KBM-7 (cell line): ENCODE results near the gene FXYD6.

Experiments
- DNase-seq: peaks from one replicate; pipeline ENCODE4 v3.0.0-alpha.2; 2015
- in situ Hi-C: fragments of 300-500 bp; cut with MboI; formaldehyde crosslinking; loops from 2 replicates; pipeline ENCODE4 v1.14.3; 2020; ENCODE audit warnings: low sequenced_read_pairs, low pct_unique_long_range_greater_than_20kb, mixed read lengths

Gene FXYD6

DNA sequence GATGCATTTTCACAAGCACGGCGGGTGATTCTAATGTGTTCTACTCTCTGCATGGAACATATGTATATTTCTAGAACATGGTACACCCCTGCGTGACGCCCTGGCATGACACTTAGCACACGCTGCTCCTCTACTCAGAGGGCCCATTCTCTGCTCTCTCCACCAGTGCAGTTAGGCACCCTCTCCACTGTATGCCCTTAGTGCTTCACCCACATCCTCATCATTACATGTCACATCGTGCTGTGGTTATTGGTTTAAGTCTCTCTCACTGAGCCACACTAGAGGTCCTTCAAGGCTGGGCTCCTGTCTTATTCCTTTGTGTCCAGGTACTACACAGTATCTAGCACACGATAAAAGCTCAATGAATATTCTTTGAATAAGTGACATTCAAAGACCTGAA is 36.0 kb upstream of the FXYD6 start:
- DNase-seq = no peak
- in situ Hi-C loops = no loop called here

DNA sequence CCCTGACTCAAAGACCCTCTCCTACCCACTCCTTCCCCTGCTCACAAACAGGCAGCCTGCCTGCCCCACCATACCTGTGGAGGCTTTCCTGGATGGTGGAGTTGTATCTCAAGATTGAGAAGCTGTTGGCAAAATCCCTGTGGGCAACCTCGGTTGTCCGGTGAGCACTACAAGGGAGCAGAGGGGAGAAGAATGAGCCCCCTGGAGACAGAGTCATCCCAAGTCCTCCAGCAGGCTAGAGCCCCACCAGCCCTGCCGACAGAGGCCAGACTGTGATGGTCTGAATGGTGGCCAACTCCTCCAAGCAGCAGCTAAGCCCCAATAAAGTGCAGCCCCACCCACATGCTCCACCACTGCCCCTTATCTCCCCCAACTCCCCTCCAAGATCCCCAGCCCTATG is 35.2 kb upstream of the FXYD6 start:
- in situ Hi-C loops = no loop called here
- no peak for DNase-seq

DNA sequence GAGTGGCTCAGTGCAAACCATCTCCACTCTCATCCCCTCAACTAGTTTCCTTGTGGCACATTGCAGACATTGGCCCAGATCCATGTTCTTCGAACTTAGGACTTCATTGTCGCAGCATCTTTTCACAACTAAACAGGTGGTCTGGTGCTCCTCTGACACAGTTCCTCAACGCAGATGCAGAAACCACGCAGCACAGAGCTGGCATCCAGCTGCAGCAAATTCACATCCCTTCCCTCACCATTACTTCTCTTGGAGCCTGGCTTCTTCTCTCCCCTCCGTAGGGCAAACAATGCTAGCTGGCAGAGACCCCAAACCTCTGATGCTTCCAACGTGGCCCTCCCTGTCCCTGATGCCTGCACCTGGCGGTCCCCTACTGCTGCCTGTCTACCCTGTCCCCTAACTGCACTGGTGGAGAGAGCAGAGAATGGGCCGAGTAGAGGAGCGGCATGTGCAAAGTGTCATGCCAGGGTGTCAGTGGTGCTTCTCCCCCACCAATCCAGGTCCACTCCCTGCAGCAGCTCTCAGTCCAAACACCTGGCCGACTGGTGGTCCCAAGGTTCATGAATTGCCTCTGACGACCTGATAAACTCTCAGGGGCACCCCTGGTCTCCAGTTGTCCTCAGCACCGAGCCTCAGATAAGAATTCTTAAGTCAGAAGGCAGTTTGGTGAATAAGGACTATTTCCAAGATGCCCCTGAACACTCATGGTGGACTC is 34.6 kb upstream of the FXYD6 start:
- in situ Hi-C loops = no loop called here
- DNase-seq = no peak

DNA sequence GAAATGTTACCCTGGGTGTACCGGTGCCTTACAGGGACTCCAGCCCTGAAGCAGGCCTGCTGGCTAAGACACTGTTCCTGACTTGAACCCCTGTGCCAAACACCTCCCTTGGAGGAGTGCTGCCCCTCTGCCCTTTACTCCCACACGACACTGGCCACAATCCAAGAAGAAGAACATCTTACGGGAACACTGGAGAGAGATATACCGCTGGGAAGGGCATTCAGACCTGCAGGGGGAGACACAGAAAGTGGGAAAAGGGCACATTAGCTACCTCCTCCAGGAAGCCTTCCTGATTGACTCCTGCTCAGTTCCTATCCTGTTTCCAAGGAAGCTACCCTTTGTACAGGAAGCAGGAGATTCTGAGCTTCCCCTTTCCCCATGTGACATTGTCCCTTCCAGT is 34.1 kb upstream of the FXYD6 start:
- in situ Hi-C loops = no loop called here
- DNase-seq = no peak

DNA sequence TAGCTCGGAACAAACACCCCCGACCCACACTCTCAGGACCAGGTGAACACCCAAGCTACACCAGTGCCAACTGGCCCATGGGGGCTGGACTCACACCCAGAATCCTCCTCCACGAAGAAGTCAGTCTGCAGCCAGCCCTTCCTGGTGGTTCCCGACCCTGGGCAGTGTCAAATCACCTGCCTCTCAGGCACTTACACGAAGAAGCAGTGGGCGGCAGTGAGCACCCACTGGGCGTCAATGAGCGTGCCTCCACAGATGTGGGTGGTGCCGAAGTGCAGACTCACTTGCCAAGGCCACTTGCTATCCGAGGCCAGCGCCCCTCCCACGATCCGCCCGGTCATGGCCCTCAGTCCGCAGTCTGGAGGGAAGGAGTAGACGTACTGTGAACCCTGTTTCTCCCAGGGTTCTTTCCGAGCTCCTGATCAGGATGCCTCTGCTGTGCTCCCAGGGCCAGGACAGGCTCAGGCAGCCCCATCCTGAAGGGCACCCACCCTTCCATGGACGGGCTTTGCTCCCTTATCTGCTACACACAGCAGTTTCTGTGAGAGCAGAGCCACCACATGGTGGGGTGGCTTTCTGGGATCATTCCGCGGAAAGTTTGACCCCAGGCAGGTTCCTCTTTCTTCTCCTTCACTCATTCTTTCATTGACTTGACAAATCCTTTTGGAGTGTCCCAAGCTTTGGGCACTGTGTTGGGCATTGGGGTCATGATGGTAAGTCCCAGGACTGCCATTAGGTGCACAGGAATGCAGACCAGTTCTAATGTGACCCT is 33.3 kb upstream of the FXYD6 start:
- in situ Hi-C loops = no loop called here
- DNase-seq = no peak

DNA sequence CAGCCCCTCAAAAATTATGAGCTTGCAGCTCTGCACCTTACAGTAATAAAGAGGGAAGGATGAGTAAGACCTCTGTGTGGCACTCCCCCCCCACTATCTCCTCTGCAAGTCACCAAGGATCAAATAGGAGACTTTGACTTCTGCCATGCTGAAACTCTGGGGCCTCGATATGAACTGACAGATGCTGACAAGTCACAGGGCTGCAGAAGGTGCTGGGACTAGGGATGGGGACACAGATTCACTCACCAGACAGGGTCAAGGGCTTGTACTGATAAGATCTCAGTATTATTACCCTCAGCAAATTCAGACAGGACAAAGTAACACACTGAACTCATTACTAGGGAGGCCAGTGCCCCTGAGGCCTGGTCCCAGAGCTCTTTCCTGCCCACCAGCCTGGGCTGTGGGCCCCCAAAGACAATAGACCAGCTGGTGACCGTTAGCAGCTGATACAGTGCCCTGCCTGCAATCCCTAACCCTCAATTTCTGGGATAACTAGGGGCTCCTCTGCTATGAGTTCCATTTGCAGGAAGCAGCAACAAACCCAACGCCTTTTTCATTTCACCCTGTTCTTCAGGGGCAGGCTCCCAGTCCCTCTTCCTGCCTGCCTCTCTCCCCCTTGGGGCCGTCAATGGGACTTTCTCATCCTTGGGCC is 32.6 kb upstream of the FXYD6 start:
- in situ Hi-C loops = no loop called here
- no peak for DNase-seq

DNA sequence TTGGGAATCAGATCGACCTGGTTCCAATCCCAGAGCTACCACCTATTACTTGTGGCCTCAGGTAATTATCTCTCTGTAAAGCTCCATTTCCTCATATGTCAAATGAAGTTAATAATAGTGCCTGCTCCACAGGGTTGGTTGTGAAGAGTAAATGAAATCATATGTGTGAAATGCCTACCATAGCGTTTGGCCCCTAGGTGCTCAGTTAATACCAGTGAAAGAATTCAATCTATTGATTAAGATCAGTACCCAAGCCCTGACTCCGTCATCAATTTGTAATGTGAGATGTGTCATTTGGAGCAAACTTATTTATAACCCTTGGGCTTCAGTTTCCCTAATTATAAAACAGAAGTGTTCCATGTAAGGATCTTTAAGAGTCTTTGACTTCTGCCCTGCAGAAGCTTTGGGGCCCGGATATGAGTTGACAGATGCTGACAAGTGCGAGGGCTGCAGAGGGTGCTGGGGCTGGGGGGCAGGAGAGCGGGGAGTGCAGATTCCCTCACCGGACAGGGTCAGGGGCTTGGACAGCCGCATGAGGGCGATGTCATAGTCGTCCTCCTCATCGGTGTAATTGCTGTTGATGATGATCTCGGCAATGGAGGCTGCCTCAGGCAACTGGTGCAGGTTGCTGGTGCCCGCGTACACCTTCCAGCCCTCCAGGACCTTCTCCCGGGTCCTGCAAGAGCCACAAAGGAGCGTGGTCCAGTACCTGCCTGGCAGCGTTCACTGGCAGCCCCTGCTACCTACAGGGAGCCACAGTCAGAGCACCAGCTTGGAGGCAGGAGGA is 31.8 kb upstream of the FXYD6 start:
- no peak for DNase-seq
- in situ Hi-C loops = no loop called here

DNA sequence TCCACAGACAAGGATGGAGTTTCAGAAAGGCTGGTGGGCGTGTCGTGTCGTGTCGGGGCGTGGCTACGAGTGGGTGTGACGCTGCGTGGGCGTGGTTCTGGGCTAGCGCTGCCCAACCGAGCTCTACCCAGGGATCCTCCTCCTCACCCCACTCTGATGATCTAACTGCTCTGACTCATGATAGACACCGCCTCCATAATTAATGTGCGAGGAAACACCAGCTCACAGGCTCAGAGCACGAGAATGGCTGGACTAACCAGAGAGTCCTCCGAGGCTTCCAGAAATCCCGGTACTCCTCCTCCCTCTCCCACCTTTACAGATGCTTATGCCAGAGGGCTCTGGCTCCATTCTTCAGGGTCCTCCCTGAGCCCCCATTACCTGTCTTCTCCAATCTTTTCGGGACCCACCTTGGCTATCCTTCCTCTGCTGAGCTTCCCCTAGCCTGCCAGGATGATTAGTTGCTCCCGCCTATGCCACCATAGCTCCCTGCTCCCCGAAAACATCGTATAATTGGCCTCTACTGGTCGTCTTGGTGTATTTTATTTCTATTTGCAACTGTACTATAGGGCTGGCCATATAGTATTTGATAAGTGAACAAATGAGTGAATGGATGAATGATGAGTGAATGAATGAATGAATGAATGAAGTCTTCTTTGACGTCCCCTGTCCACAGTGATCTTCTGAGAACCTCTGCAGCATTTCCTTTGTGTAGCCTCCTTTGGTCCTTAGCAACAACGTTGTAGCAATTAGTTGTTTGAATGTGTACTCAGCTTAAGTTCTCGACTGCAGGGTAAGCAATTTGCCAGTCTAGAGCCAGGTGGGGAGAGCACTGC is 31.0 kb upstream of the FXYD6 start:
- in situ Hi-C loops = no loop called here
- peak; percentile 88 for DNase-seq

DNA sequence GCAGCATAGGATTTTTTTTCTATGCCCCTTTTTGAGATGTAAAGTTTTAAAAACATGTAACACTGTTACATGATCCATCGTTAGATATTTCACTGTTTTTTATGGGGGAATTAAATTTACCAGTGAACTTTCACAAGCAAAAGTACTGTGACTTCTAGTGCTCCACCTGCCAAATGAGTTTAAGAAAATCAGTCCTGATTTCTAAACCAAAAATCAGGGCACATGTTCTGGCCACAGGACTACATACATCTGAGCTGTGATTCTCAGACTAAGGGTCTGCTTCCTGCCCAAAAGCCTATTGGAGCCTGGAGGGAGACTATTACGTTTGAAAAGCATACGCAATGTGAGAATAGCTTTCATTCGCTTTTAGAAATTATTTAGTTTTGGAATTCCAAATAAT is 30.3 kb upstream of the FXYD6 start:
- DNase-seq = no peak
- in situ Hi-C loops = no loop called here

DNA sequence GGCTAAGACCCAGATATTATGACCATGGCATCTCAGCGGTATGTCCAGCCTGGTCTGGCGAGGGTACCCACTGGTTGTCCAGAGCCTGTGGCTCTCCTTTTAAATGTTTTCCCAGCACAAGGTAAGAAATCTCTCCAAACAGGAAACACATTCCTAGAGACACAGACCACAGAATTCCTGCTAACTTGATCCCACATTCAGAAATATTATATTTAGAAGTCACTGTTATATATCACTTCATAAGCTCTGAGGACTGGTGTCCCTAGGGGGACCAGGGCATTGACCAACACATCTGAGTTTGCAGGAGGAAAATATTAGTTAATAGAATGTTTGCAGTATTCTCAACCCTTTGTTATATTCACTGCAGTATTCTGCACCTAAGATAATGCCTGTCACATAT is 29.7 kb upstream of the FXYD6 start:
- DNase-seq = no peak
- in situ Hi-C loops = no loop called here

DNA sequence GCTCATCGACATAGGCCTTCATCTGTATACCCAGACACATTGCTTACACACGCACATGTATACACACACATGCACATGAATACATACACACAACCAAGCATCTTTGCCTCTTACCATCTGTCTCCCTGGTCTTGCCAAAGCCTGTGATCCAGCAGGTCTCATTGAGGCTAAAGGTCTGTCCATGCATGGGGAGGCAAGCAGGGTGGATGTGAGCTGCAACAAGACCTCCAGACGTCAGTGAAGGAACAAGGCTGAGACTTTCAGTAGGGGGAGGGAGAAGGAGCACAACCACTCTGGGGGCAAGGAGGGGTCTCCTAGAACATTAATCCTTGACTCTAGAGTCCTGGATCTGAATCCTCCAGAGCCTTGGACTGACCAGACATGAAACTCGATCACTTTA is 29.1 kb upstream of the FXYD6 start:
- in situ Hi-C loops = no loop called here
- no peak for DNase-seq

DNA sequence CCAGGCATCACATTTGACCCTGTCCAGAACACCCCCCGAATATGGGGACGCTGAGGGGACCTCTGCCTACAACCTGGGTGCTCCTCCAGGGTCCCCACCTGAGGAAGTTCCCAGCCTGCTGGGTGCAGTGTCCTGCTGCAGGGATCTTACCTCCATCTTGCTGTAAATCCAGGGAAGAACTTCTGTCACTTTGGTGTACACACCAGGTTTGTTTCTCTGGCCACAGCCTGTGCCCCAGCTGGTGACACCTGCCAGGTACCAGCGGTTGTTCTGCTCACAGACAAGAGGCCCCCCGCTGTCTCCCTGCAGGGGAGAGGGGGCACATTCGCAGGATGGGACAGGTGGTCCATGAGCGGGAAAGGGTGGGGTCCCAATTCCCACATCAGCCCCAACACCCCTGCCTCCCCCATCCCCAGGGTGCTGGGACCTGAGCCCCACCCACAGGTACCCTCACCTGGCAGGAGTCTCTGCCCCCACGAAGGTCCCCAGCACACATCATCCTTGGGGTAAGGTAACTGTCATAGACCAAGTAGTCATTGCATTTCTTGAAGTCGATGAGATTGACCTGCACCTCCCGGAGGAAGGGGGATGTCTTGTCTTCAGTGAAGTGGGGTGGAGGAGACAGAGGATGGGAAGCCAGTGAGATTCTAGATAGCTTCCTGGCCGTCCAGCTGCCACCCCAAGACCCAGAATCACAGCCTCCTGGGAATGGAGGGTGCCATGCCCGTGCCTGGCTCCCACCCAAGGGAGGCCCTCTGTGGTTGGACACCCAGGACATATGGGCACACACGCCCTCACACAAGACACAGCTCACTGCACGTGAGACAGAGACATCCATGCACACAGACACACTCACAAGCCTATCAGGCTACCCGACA is 27.3 kb upstream of the FXYD6 start:
- in situ Hi-C loops = no loop called here
- no peak for DNase-seq

DNA sequence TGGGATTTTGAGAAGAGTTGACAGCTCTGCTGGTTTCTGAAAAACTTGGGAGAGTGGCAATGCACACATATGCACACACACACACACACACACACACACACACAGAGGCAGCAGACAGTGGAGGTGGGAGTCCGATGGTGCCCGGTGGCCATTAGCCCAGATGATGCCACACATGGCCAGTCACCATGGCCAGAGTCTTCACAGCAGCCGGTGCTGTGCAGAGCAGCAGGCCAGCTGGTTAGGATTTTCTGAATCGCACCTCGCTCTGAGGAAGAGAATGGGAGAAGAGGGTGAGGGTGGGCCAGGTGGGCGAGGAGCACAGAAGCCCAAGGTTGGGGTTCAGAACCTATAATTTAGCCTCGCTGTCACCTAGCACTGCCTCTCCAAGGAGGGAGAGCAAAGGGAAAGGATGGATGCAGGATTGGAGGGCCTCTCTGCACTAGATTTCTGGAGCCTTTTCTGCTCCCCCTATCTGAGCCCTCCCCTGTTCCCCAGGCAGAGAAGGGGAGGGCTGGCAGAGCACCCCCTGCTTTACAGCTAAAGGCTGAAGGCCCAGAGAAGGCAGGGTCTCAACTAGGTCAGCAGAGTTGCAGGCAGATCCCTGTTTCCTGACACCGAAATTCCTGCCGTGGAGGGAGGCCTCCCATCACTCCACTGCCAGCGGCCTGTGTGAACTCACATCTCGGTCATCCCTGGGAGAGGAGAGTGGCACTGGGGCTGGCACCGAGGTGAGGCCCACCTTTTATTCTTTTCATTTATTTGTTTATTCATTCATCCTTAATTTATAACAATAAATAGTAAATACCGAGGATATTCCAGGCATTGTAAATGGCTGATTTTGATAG is 25.8 kb upstream of the FXYD6 start:
- in situ Hi-C loops = no loop called here
- DNase-seq = no peak

DNA sequence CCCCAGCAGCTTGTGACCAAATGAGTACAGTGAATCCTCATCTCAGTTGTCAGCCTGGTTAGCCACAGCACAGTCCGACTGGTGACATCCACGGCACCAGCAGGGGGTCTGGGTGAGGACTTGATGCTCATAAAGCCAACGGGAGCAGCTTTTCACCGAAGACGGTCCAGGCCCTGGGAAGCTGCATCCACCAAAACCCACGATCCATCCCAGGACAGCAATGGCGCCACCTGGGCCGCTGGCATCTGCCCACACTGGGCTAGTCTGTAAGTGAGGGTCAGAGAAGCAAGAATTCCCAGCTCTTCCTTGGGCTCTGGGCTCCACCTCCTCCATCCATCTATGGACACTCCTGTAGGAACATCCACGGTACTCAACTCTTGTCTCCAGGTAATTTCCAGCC is 25.1 kb upstream of the FXYD6 start:
- no peak for DNase-seq

DNA sequence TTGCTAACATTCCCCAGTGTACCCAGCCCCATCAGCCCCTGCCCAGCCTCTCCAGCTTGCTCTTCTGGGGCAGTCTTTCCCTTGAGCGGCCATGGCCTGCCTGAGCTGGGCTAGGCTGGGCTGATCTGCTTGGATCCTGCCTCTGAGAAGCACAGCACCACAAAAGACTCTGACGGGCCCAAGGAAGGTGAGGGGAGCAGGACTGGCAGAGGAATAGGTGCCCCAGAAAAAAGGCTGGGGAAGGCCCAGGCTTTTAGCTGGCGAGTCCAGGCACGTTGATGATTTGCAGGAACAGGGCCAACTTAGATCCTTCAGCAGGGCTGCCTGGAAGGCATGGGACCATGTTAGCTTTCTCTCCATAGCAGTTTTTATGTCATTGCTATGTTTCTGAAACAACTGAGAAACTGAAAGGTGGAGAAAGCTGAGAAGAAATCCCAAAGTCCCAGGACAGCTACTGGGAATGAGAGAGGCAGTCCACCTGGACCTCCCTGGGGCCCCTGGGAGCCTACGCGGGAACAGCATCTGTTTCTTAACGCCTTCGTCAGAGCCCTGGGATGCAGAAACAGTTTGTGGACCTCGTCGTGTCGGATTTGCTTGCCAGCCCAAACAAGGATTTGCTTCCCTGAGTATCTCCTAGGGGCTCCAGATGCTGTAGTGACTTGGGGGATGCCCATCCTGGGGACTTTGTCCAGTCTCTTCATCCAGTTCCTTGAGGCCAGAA is 24.4 kb upstream of the FXYD6 start:
- no peak for DNase-seq
- in situ Hi-C loops = no loop called here

More for the DNA sequence above, 25.1 kb upstream of the FXYD6 start:
- in situ Hi-C loops = no loop called here

DNA sequence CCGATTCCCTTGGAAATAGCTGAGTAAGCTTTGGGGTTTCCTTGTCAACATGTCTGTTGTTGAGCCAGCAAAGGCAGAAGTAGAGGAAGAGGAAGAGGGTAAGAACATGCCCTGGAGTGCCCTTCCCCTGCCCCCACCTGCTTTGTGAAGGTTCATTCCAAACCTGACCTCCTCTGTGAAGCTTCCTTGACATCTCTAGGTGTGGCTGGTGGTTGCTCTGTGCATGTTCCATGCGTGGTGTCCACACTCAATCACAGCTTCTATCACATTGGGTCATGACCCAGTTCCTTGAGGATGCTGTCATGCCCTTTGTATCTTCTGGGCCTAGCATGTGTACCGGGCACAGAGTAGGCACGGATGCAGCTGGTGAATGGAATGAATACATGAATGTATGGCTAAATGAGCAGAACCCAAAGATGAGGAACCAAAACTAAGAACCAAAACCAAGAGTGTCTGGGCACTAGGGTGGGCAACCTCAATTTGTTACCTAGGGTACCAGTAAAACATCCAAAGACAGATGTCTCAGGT is 23.7 kb upstream of the FXYD6 start:
- DNase-seq = peak; percentile 24
- in situ Hi-C loops = no loop called here
